Adrenal gland (tissue), 12 donors: Measurements from ENCODE around the gene DNAJB5. TPM values are rescaled to one million over a fixed set of nuclear protein-coding genes. Genes with fewer than 3 reads are reported as not detected.
A peak's percentile ranks its signal among the peaks of the same experiment; 100 is the strongest.

Source experiments
- DNase-seq, 7 donors: peaks; one replicate each; pipeline ENCODE4 v3.0.0-alpha.2; 2019 to 2020
- H3K27ac ChIP-seq, 5 donors: fragments of 200-600 bp; sonication (generic) in 4 of 5; 1 replicate in 3 of 5; 2 replicates in 2 of 5; pipeline versions ENCODE4 v1.5.1 to v1.8.0; 2016 to 2020; ENCODE audit warnings: mild to moderate bottlenecking in 1 of 5
- H3K27me3 ChIP-seq: fragments of 200-600 bp; 2 replicates; pipeline ENCODE4 v1.8.0; 2021
- H3K36me3 ChIP-seq, 2 donors: fragments of 200-600 bp; replicated peaks in 1 of 2; 1 replicate in 1 of 2; 2 replicates in 1 of 2; pipeline versions ENCODE4 v1.5.1 to v1.8.0; 2018 to 2022
- H3K4me1 ChIP-seq, 2 donors: fragments of 200-600 bp; replicated peaks in 1 of 2; 1 replicate in 1 of 2; 2 replicates in 1 of 2; pipeline versions ENCODE4 v1.5.1 to v1.8.0; 2018 to 2021
- H3K4me3 ChIP-seq, 4 donors: fragments of 200-600 bp; sonication (generic) in 3 of 4; one replicate each; pipeline ENCODE4 v1.5.1; 2016 to 2018
- H3K9me3 ChIP-seq, 3 donors: fragments of 200-600 bp; sonication (generic) in 1 of 3; replicated peaks in 1 of 3; 1 replicate in 2 of 3; 2 replicates in 1 of 3; pipeline versions ENCODE4 v1.5.1 to v1.8.0; 2016 to 2021
- POLR2A ChIP-seq, 2 donors: fragments of 450-650 bp; IDR thresholded peaks; one replicate each; pipeline ENCODE4 v1.6.1; 2017; ENCODE audit warnings: antibody characterized with exemption in 2 of 2, mild to moderate bottlenecking in 2 of 2, moderate library complexity in 1 of 2
- WGBS, 4 donors: extraction: QIAGEN DNeasy Blood & Tissue Kit in 2 of 4; methylation state at CpG; one replicate each; pipeline versions ENCODE4 v1.1.5 to v1.1.7; 2013 to 2017; 5-methylcytosine and 5-hydroxymethylcytosine counted together
- intact Hi-C, 2 donors: fragments of 100-400 bp; cut with DNase I; formaldehyde crosslinking; loops; one replicate each; pipeline versions ENCODE4 v1.14.1 to v1.15.0; 2022 to 2023
- polyA plus RNA-seq, 3 donors: library from polyadenylated mRNA; stranded (reverse); fragments of 200-250 nt in 2 of 3; fragments of 350-450 nt in 1 of 3; fragmentation: Illumina TruSeq in 1 of 3; extraction: RNeasy Lipid Tissue Mini Kit (QIAGEN cat#74804) in 1 of 3; gene quantifications; one replicate each; pipeline ENCODE4 v1.2.3, GENCODE V29; 2013 to 2014
- total RNA-seq, 9 donors: library from RNA; depleted of rRNA in 4 of 9; stranded (reverse); fragments of >200 nt in 4 of 9; fragments of 120-200 nt in 1 of 9; fragmentation: NEBNext Ultra II Directional in 1 of 9; extraction: Animal tissue kit (Norgen Biotek cat#: 25700) in 1 of 9; gene quantifications; one replicate each; pipeline versions ENCODE4 v1.1.0 to v1.2.4, GENCODE V29; 2013 to 2023
- TF ChIP-seq, protein P1 (sequence below), 6 experiments: fragments of 450-650 bp in 4 of 6; fragments of 200-600 bp in 2 of 6; sonication (generic) in 1 of 6; IDR thresholded peaks; 1 replicate in 5 of 6; 2 replicates in 1 of 6; pipeline versions ENCODE4 v1.5.1 to v1.8.0; 2016 to 2021; ENCODE audit warnings: antibody characterized with exemption in 6 of 6, mild to moderate bottlenecking in 2 of 6, moderate library complexity in 1 of 6
- donor health status: healthy with polysubstance abuse.
- donor health status: Bipolar disorder and iron deficiency.
- donor health status: DM: yes; HTN: yes; CAD: no.
- donor health status: DM: no; HTN: no; CAD: no.
- donor health status: DM: no; HTN: no; CAD: no.
- donor health status: DM: yes; HTN: yes; CAD: no.

Gene DNAJB5
- total and polyA plus RNA-seq, 12 donors, result 6.2 to 22.4 (median 14.1) TPM

DNA sequence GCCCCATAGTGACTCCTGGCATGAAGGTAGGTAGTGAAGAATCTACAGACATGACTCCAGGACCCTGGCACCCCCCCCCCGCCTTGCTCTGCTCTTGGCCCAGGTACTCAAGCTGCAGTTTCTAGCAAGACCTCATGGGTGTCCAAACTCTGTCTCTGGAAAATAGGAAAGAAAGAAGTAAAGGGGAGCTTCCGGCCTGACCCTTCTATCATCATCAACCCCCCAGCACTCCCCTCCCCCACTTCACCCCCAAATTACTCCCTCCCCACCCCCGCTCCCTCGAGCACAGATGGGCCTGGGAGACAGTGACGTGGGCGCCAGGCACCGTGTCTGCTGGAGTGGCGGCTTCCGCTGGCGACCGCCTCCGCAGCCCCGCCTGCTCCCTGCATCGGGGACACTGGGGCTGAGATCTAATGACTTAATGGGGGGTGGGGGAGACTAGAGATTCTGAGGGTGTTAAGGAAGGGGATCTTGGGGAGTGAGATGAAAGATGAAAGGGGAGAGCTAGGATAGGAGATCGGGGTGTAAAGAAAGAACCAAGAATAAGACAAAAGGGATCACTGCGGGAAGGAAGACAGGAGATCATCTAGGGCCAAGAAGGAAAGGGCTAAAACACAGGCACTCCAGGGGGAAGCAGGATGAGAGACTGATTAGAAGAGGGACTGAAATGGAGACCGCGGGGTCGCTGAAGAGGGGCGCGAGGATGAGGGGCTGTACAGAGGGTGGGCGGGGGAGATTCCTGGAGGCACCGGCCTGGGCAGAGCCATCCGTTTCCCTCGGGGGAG lies 1.1 kb upstream of the DNAJB5 start:
- Histone ChIP-seq H3K4me3 (peak overlapping the region in 2 of 4 donors; percentile 42 to 71), H3K36me3 (no peaks in the 10 kb centered on the region), H3K4me1 (peaks cover 21 to 31% of the 10 kb centered on the region in 2 donors), H3K27me3 (no peaks in the 10 kb centered on the region), H3K27ac (peak overlapping the region in 4 of 5 donors; percentile 21 to 95 (median 69)), H3K9me3 (no peaks in the 10 kb centered on the region)
- WGBS, 4 donors, result 29 to 35% (median 32%) methylated on average over 21 to 25 of the region's 25 CpGs
- intact Hi-C loops, result loop anchor here in 1 of 2 donors (5.0 to 10.0 kb wide), 2 partner anchors 86 to 106 kb away; partner anchors contain the start of gene PIGO
- no peak for TF ChIP-seq POLR2A (IDR thresholded peaks at IDR 0.05)
- TF ChIP-seq, protein P1, sequence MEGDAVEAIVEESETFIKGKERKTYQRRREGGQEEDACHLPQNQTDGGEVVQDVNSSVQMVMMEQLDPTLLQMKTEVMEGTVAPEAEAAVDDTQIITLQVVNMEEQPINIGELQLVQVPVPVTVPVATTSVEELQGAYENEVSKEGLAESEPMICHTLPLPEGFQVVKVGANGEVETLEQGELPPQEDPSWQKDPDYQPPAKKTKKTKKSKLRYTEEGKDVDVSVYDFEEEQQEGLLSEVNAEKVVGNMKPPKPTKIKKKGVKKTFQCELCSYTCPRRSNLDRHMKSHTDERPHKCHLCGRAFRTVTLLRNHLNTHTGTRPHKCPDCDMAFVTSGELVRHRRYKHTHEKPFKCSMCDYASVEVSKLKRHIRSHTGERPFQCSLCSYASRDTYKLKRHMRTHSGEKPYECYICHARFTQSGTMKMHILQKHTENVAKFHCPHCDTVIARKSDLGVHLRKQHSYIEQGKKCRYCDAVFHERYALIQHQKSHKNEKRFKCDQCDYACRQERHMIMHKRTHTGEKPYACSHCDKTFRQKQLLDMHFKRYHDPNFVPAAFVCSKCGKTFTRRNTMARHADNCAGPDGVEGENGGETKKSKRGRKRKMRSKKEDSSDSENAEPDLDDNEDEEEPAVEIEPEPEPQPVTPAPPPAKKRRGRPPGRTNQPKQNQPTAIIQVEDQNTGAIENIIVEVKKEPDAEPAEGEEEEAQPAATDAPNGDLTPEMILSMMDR (IDR thresholded peaks at IDR 0.05), result no peak
- peak in 5 of 7 donors; percentile 39 to 86 (median 56) for DNase-seq

DNA sequence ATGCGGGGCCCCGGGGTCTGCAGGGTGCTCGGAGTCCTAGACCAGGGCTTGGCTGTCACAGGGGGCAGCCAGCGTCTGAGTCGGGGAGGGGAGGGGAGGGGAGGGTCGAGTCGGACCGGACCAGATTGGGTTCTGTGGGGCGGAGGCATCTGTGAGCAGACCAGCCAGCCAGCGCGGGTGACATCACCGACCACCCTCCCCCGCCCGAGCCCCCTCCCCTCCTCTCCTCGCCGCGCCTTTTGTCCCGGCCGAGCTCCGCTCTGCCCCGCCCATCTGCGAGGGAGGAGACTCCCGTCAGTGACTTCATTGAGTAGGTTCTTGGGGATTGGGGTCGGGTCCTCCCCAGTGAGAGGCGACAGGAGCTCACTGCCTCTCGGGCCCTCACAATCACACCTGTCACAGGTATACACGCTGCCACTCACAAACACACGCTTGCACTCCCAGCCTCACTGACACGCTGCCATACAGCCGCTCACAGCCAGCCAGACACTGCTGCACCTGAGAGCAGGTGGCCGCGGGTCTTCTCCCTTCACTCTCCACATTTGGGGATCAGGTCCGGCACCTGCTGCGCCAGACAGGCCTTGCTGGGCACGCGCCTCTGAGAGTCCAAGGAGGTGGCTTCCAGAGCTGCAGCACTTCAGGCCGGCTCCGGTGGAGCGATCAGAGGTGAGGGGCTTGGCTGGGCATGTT lies 546 bp downstream of the DNAJB5 start:
- Histone ChIP-seq H3K4me1 (peaks cover 37 to 48% of the 10 kb centered on the region in 2 donors), H3K36me3 (no peaks in the 10 kb centered on the region), H3K27me3 (no peaks in the 10 kb centered on the region), H3K9me3 (no peaks in the 10 kb centered on the region), H3K27ac (peak overlapping the region in 4 of 5 donors; percentile 86 to 95 (median 91)), H3K4me3 (peak overlapping the region in 3 of 4 donors; percentile 63 to 88 (median 71))
- intact Hi-C loops, result loop anchor here in 1 of 2 donors (5.0 to 10.0 kb wide), 3 partner anchors 75 to 105 kb away; partner anchors contain the start of gene PIGO
- DNase-seq, result peak in 6 of 7 donors; percentile 67 to 87 (median 70)
- 6 to 19% (median 10%) methylated on average over 9 to 38 of the region's 39 CpGs for WGBS, 4 donors
- TF ChIP-seq POLR2A (IDR thresholded peaks at IDR 0.05), result peak in 1 of 2 donors; percentile 17
- TF ChIP-seq, protein P1 (IDR thresholded peaks at IDR 0.05), result no peak

DNA sequence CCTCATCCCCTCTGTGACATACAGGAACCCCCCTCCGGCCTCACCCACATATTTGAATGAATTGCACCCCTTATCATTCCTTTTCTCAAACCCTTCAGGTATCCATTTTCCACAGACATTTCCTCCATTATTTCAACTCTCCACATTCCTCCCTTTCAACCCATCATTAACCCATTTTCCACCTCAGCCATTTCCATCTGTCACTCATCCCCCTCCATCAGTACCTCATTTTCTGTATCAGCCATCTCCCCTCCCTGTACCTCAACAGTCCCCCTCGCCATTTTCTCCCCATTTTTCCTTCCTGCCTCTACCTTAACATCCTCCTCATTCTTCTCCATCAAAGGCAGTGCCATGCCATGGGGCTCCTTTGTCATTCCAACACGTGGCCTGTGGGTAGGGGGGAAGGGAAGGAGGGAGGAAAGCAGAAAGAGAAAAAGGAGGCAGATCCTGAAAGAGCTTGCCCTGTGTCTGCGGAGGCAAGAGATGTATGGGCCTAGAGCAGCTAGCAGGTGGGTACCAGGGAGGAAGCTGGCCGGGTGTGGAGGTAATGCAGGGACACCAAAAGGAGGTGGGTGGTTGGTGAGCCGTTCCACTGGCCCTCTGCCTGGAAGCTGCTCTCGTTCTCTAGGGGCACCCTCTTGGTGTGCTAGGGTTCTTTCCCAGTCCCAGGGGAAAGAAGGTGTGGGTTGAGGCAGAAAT lies 1.5 kb downstream of the DNAJB5 start:
- peaks cover 40 to 57% of the 10 kb centered on the region in 2 donors for H3K4me1 ChIP-seq
- no peaks in the 10 kb centered on the region for H3K27me3 ChIP-seq
- WGBS, 4 donors, result 59 to 81% (median 65%) methylated on average over 6 to 7 of the region's 7 CpGs
- peak overlapping the region in 1 of 4 donors; percentile 71 for H3K4me3 ChIP-seq
- no peak for TF ChIP-seq POLR2A (IDR thresholded peaks at IDR 0.05)
- TF ChIP-seq, protein P1 (IDR thresholded peaks at IDR 0.05), result no peak
- H3K36me3 ChIP-seq, result peaks cover 0 to 2% of the 10 kb centered on the region in 2 donors
- intact Hi-C loops, result loop anchor here in 1 of 2 donors (10.0 kb wide), 1 partner anchor 74 kb away; no protein-coding TSS in a partner anchor
- H3K27ac ChIP-seq, result peak overlapping the region in 2 of 5 donors; percentile 94 to 95
- H3K9me3 ChIP-seq, result no peaks in the 10 kb centered on the region
- DNase-seq, result peak in 2 of 7 donors; percentile 34 to 65
